Measurements from ENCODE around the gene FGGY. TPM values are rescaled to one million over a fixed set of nuclear protein-coding genes. Genes with fewer than 3 reads are reported as not detected.

Gene FGGY
- total RNA-seq, 1 donor: 24.6 TPM

- Histone ChIP-seq H3K4me1 (ENCODE audit: insufficient read depth, low read length) (no peaks in the 10 kb centered on the region), H3K79me2 (ENCODE audit: insufficient read depth, low read length) (no peaks in the 10 kb centered on the region), H3K4me2 (ENCODE audit: insufficient read depth, low read length) (no peak overlapping the region), H3K36me3 (ENCODE audit: insufficient read depth, low read length) (no peaks in the 10 kb centered on the region), H4K20me1 (ENCODE audit: insufficient read depth, low read length) (no peaks in the 10 kb centered on the region), H3K27ac (ENCODE audit: low read depth, low read length) (no peak overlapping the region), H3K4me3 (ENCODE audit: insufficient read depth, low read length) (no peak overlapping the region), H2AFZ (ENCODE audit: low read length) (no peak overlapping the region), H3K9me3 (ENCODE audit: low read depth, low read length) (no peaks in the 10 kb centered on the region), H3K27me3 (ENCODE audit: insufficient read depth, low read length) (no peaks in the 10 kb centered on the region)
- TF ChIP-seq CTCF (IDR thresholded peaks at IDR 0.05; ENCODE audit: extremely low read depth, low read depth, low read length): no peak
- no peak for DNase-seq (ENCODE audit: insufficient read length, low spot score, missing footprints)
Measured at GRCh38 chr1:59664166-59664565, 367.3 kb downstream of the FGGY start.

GRCh38 chr1:59666106-59666505 is 369.2 kb downstream of the FGGY start:
- H3K36me3 ChIP-seq (ENCODE audit: insufficient read depth, low read length): no peaks in the 10 kb centered on the region
- H3K4me2 ChIP-seq (ENCODE audit: insufficient read depth, low read length): no peak overlapping the region
- TF ChIP-seq CTCF (IDR thresholded peaks at IDR 0.05; ENCODE audit: extremely low read depth, low read depth, low read length): peak; percentile 28
- no peaks in the 10 kb centered on the region for H3K9me3 ChIP-seq (ENCODE audit: low read depth, low read length)
- DNase-seq (ENCODE audit: insufficient read length, low spot score, missing footprints): no peak
- H2AFZ ChIP-seq (ENCODE audit: low read length): no peak overlapping the region
- H3K79me2 ChIP-seq (ENCODE audit: insufficient read depth, low read length): no peaks in the 10 kb centered on the region
- peaks cover 6% of the 10 kb centered on the region for H3K4me1 ChIP-seq (ENCODE audit: insufficient read depth, low read length)
- H3K27ac ChIP-seq (ENCODE audit: low read depth, low read length): no peak overlapping the region
- no peak overlapping the region for H3K4me3 ChIP-seq (ENCODE audit: insufficient read depth, low read length)
- no peaks in the 10 kb centered on the region for H4K20me1 ChIP-seq (ENCODE audit: insufficient read depth, low read length)
- H3K27me3 ChIP-seq (ENCODE audit: insufficient read depth, low read length): no peaks in the 10 kb centered on the region

GRCh38 chr1:59667020-59667419 is 370.1 kb downstream of the FGGY start:
- TF ChIP-seq CTCF (IDR thresholded peaks at IDR 0.05; ENCODE audit: extremely low read depth, low read depth, low read length): no peak
- peaks cover 6% of the 10 kb centered on the region for H3K4me1 ChIP-seq (ENCODE audit: insufficient read depth, low read length)
- no peaks in the 10 kb centered on the region for H3K9me3 ChIP-seq (ENCODE audit: low read depth, low read length)
- H2AFZ ChIP-seq (ENCODE audit: low read length): no peak overlapping the region
- H3K36me3 ChIP-seq (ENCODE audit: insufficient read depth, low read length): no peaks in the 10 kb centered on the region
- no peaks in the 10 kb centered on the region for H4K20me1 ChIP-seq (ENCODE audit: insufficient read depth, low read length)
- H3K79me2 ChIP-seq (ENCODE audit: insufficient read depth, low read length): no peaks in the 10 kb centered on the region
- DNase-seq (ENCODE audit: insufficient read length, low spot score, missing footprints): no peak
- H3K4me2 ChIP-seq (ENCODE audit: insufficient read depth, low read length): no peak overlapping the region
- no peak overlapping the region for H3K4me3 ChIP-seq (ENCODE audit: insufficient read depth, low read length)
- H3K27ac ChIP-seq (ENCODE audit: low read depth, low read length): no peak overlapping the region
- no peaks in the 10 kb centered on the region for H3K27me3 ChIP-seq (ENCODE audit: insufficient read depth, low read length)

DNA sequence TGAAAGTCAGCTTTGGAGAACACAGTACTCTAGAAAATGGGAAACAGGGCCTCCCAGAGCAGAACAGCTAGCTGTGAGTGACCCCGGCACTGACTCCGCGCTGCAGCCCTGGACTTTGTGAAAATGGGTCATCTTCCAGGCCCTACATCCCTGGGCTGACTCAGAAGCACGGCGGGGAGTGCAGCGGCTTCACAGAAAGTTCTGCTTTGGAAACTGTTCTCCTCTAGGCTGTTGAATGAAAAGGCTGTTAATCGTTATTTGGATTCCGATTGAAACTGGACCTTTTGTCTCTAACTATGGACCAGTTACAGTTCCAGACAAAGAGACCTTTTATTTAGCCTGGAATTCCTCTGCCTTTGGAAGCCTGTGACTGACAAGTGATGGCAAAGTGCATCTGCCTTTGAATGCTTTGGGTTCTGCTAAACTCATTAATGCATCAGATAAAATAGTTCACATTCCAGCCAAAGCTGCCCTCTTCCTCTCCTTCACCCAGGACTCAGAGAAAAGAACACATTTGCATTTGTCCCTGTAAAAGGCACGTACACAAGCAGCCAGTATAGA is 372.9 kb downstream of the FGGY start:
- Histone ChIP-seq H4K20me1 (ENCODE audit: insufficient read depth, low read length) (no peaks in the 10 kb centered on the region), H3K4me3 (ENCODE audit: insufficient read depth, low read length) (no peak overlapping the region), H3K79me2 (ENCODE audit: insufficient read depth, low read length) (no peaks in the 10 kb centered on the region), H3K27ac (ENCODE audit: low read depth, low read length) (no peak overlapping the region), H3K4me2 (ENCODE audit: insufficient read depth, low read length) (no peak overlapping the region), H3K9me3 (ENCODE audit: low read depth, low read length) (peaks cover 8% of the 10 kb centered on the region), H2AFZ (ENCODE audit: low read length) (peak overlapping the region; percentile 20), H3K36me3 (ENCODE audit: insufficient read depth, low read length) (no peaks in the 10 kb centered on the region), H3K27me3 (ENCODE audit: insufficient read depth, low read length) (no peaks in the 10 kb centered on the region), H3K4me1 (ENCODE audit: insufficient read depth, low read length) (peaks cover 6% of the 10 kb centered on the region)
- no peak for TF ChIP-seq CTCF (IDR thresholded peaks at IDR 0.05; ENCODE audit: extremely low read depth, low read depth, low read length)
- no peak for DNase-seq (ENCODE audit: insufficient read length, low spot score, missing footprints)

All from osteoblast (primary cell).